ENCODE data around the gene CHST8.
A peak's percentile ranks its signal among the peaks of the same experiment; 100 is the strongest.

Gene CHST8

GRCh38 chr19:33798681-33799111 lies 176.9 kb downstream of the CHST8 start:
- peak overlapping the region; percentile 14; the same call in 1 of the 2 replicates for H3K27ac ChIP-seq (ENCODE audit: low read depth, low read length)
- H3K27me3 ChIP-seq (ENCODE audit: control insufficient read depth, insufficient read depth, low read length): no peaks in the 10 kb centered on the region
- peak overlapping the region; percentile 97 for H3K4me3 ChIP-seq (ENCODE audit: low read depth, low read length)
- peaks cover 27% of the 10 kb centered on the region for H3K4me1 ChIP-seq (ENCODE audit: control insufficient read depth, insufficient read depth, low read length)
- peak overlapping the region; percentile 79 for H3K9ac ChIP-seq (ENCODE audit: low read length)
- peaks cover 34% of the 10 kb centered on the region for H3K36me3 ChIP-seq (ENCODE audit: control insufficient read depth, insufficient read depth, low read length)
- H3K9me3 ChIP-seq (ENCODE audit: control insufficient read depth, insufficient read depth, low read depth, low read length): no peaks in the 10 kb centered on the region

DNA sequence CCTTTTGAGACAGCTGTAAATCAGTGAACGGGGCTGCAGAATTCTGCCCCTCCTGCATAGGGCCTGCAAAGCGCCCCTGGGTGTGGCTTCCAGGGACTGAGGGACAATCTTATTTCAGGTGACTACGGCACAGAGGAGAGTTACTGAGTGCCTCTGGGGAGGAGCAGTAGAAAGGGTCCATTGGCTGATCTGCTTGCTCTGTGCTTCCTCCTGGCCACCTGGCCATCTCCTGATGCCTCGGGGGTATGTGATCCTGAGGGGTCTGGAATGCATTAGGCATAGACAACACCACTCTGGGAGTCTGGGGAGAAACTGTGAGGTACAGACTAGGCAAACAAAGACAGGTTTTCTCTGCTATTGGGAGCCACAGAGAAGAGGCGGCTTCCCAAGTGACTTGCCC lies 177.7 kb downstream of the CHST8 start:
- H3K27ac ChIP-seq (ENCODE audit: low read depth, low read length): no peak overlapping the region
- no peaks in the 10 kb centered on the region for H3K9me3 ChIP-seq (ENCODE audit: control insufficient read depth, insufficient read depth, low read depth, low read length)
- peak overlapping the region; percentile 97 for H3K4me3 ChIP-seq (ENCODE audit: low read depth, low read length)
- peaks cover 23% of the 10 kb centered on the region for H3K4me1 ChIP-seq (ENCODE audit: control insufficient read depth, insufficient read depth, low read length)
- H3K9ac ChIP-seq (ENCODE audit: low read length): peak overlapping the region; percentile 79
- H3K27me3 ChIP-seq (ENCODE audit: control insufficient read depth, insufficient read depth, low read length): no peaks in the 10 kb centered on the region
- H3K36me3 ChIP-seq (ENCODE audit: control insufficient read depth, insufficient read depth, low read length): peaks cover 42% of the 10 kb centered on the region

DNA sequence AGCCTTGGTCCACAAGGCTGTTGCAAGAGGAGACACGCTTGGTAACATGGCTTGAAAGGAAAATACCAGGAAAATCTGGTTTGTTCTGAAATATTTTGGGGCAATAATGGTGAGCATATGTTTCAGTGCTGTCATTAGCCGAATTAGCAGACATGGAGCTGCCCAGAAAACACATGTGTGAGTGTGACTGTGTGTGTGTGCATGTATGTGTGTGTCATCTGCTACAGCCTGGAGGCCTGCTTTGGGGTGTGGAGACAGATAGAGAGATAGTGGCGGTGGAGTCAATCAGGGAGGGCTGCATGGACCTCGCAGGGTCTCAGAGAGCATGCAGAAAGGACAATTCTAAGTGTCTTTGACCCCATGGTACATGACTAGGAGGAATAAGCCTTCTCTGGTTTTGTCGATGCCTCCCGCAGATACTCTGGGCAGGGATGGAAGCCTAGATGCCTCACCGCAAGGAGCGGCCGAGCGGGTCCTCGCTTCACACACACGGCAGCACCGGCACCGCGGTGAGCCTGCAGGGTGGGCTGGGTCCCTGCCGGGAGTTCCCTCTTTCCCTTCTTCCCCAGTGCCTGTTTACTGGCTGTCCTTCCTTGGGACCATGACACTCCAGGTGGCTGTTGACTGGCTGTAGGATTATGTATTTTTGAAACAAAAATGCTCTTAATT lies 178.4 kb downstream of the CHST8 start:
- Histone ChIP-seq H3K4me3 (ENCODE audit: low read depth, low read length) (peak overlapping the region; percentile 97; the same call in 1 of the 2 replicates), H3K9me3 (ENCODE audit: control insufficient read depth, insufficient read depth, low read depth, low read length) (no peaks in the 10 kb centered on the region), H3K36me3 (ENCODE audit: control insufficient read depth, insufficient read depth, low read length) (peaks cover 49% of the 10 kb centered on the region), H3K27me3 (ENCODE audit: control insufficient read depth, insufficient read depth, low read length) (no peaks in the 10 kb centered on the region), H3K4me1 (ENCODE audit: control insufficient read depth, insufficient read depth, low read length) (peaks cover 19% of the 10 kb centered on the region), H3K27ac (ENCODE audit: low read depth, low read length) (no peak overlapping the region), H3K9ac (ENCODE audit: low read length) (peak overlapping the region; percentile 21)

GRCh38 chr19:33801411-33801810 lies 179.7 kb downstream of the CHST8 start:
- H3K27me3 ChIP-seq (ENCODE audit: control insufficient read depth, insufficient read depth, low read length): no peaks in the 10 kb centered on the region

DNA sequence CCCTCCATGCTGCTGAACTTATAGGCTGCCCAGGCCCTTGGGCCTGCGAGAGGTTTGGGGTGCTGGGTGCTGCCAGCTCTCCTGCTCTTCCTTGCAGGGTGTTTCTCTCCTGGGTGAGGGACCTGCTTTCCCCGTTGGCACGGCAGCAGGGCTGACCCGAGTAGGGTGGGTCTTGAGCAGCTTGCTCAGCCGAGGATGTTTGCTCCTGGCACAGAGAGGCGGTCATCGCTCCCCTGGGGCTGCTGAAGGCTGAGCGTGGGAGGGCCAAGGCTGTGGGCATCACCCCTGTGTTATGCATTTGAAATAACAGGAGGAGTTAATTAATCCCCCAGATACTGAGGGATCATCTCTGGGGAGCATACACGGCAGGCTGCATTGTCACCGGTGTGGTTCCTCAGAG lies 180.2 kb downstream of the CHST8 start:
- Histone ChIP-seq H3K4me1 (ENCODE audit: control insufficient read depth, insufficient read depth, low read length) (peaks cover 19% of the 10 kb centered on the region), H3K27me3 (ENCODE audit: control insufficient read depth, insufficient read depth, low read length) (no peaks in the 10 kb centered on the region), H3K9ac (ENCODE audit: low read length) (no peak overlapping the region), H3K4me3 (ENCODE audit: low read depth, low read length) (no peak overlapping the region), H3K36me3 (ENCODE audit: control insufficient read depth, insufficient read depth, low read length) (peaks cover 67% of the 10 kb centered on the region), H3K9me3 (ENCODE audit: control insufficient read depth, insufficient read depth, low read depth, low read length) (no peaks in the 10 kb centered on the region), H3K27ac (ENCODE audit: low read depth, low read length) (no peak overlapping the region)

More at GRCh38 chr19:33801411-33801810, 179.7 kb downstream of the CHST8 start:
- Histone ChIP-seq H3K9me3 (ENCODE audit: control insufficient read depth, insufficient read depth, low read depth, low read length) (no peaks in the 10 kb centered on the region), H3K27ac (ENCODE audit: low read depth, low read length) (no peak overlapping the region), H3K9ac (ENCODE audit: low read length) (no peak overlapping the region), H3K4me1 (ENCODE audit: control insufficient read depth, insufficient read depth, low read length) (peaks cover 19% of the 10 kb centered on the region), H3K4me3 (ENCODE audit: low read depth, low read length) (no peak overlapping the region), H3K36me3 (ENCODE audit: control insufficient read depth, insufficient read depth, low read length) (peaks cover 61% of the 10 kb centered on the region)

GRCh38 chr19:33802801-33803200 lies 181.0 kb downstream of the CHST8 start:
- H3K36me3 ChIP-seq (ENCODE audit: control insufficient read depth, insufficient read depth, low read length): peaks cover 72% of the 10 kb centered on the region
- no peak overlapping the region for H3K9ac ChIP-seq (ENCODE audit: low read length)
- no peaks in the 10 kb centered on the region for H3K9me3 ChIP-seq (ENCODE audit: control insufficient read depth, insufficient read depth, low read depth, low read length)
- no peak overlapping the region for H3K4me3 ChIP-seq (ENCODE audit: low read depth, low read length)
- H3K4me1 ChIP-seq (ENCODE audit: control insufficient read depth, insufficient read depth, low read length): peaks cover 19% of the 10 kb centered on the region
- no peaks in the 10 kb centered on the region for H3K27me3 ChIP-seq (ENCODE audit: control insufficient read depth, insufficient read depth, low read length)
- no peak overlapping the region for H3K27ac ChIP-seq (ENCODE audit: low read depth, low read length)

DNA sequence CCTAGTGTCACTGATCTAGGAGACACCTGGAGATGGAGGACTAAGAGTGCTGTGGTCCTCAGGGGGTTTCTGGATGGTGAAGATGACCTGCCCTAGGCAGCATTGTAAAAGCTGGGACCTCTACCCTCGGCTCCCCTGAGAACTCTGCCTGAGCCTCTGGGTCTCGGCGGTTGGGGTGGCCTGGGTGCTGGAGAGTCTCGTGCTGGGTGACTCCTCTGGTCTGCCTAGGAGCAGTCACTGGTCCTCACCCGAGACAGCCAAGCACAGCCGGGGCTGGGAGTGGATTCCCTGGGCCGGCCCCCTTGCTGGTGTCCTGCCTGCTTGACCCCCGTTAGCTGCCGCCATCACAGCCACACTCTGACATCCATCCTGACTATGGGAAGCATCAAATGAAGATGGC lies 181.6 kb downstream of the CHST8 start:
- Histone ChIP-seq H3K36me3 (ENCODE audit: control insufficient read depth, insufficient read depth, low read length) (peaks cover 78% of the 10 kb centered on the region), H3K27me3 (ENCODE audit: control insufficient read depth, insufficient read depth, low read length) (no peaks in the 10 kb centered on the region), H3K4me3 (ENCODE audit: low read depth, low read length) (no peak overlapping the region), H3K9ac (ENCODE audit: low read length) (no peak overlapping the region), H3K27ac (ENCODE audit: low read depth, low read length) (no peak overlapping the region), H3K4me1 (ENCODE audit: control insufficient read depth, insufficient read depth, low read length) (peaks cover 19% of the 10 kb centered on the region), H3K9me3 (ENCODE audit: control insufficient read depth, insufficient read depth, low read depth, low read length) (no peaks in the 10 kb centered on the region)

- Histone ChIP-seq H3K4me1 (ENCODE audit: control insufficient read depth, insufficient read depth, low read length) (peaks cover 13% of the 10 kb centered on the region), H3K9me3 (ENCODE audit: control insufficient read depth, insufficient read depth, low read depth, low read length) (no peaks in the 10 kb centered on the region), H3K27me3 (ENCODE audit: control insufficient read depth, insufficient read depth, low read length) (no peaks in the 10 kb centered on the region), H3K4me3 (ENCODE audit: low read depth, low read length) (no peak overlapping the region), H3K9ac (ENCODE audit: low read length) (no peak overlapping the region), H3K36me3 (ENCODE audit: control insufficient read depth, insufficient read depth, low read length) (peaks cover 82% of the 10 kb centered on the region), H3K27ac (ENCODE audit: low read depth, low read length) (no peak overlapping the region)
These were observed 182.5 kb downstream of the CHST8 start for GRCh38 chr19:33804021-33804799.

DNA sequence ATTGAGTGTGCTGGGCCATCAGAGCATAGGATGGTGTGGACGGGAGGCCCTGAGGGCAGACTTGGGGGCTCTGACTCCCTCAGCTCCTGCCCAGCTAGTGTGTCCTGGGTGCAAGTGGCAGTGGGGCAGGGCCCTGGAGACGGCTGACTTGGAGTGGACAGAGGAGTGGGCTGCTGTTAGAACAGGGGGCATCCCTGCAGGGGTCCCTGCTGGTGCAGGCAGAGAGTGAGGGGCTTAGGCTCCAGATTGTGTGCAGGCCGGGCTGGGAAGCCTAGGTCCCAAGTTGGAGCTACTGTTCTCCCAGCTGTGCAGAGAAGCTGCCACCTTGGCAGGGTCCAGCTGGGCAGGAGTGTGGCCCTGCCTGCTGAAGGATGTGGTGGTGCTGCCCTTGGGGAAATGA lies 183.6 kb downstream of the CHST8 start:
- Histone ChIP-seq H3K27ac (ENCODE audit: low read depth, low read length) (no peak overlapping the region), H3K27me3 (ENCODE audit: control insufficient read depth, insufficient read depth, low read length) (no peaks in the 10 kb centered on the region), H3K9me3 (ENCODE audit: control insufficient read depth, insufficient read depth, low read depth, low read length) (no peaks in the 10 kb centered on the region), H3K4me3 (ENCODE audit: low read depth, low read length) (no peak overlapping the region), H3K9ac (ENCODE audit: low read length) (no peak overlapping the region), H3K36me3 (ENCODE audit: control insufficient read depth, insufficient read depth, low read length) (peaks cover 86% of the 10 kb centered on the region), H3K4me1 (ENCODE audit: control insufficient read depth, insufficient read depth, low read length) (peaks cover 2% of the 10 kb centered on the region; the same call in 1 of the 2 replicates)

GRCh38 chr19:33805840-33806433 lies 184.2 kb downstream of the CHST8 start:
- no peaks in the 10 kb centered on the region for H3K4me1 ChIP-seq (ENCODE audit: control insufficient read depth, insufficient read depth, low read length)
- H3K4me3 ChIP-seq (ENCODE audit: low read depth, low read length): no peak overlapping the region
- no peaks in the 10 kb centered on the region for H3K9me3 ChIP-seq (ENCODE audit: control insufficient read depth, insufficient read depth, low read depth, low read length)
- peaks cover 86% of the 10 kb centered on the region for H3K36me3 ChIP-seq (ENCODE audit: control insufficient read depth, insufficient read depth, low read length)
- H3K27me3 ChIP-seq (ENCODE audit: control insufficient read depth, insufficient read depth, low read length): no peaks in the 10 kb centered on the region
- no peak overlapping the region for H3K9ac ChIP-seq (ENCODE audit: low read length)
- no peak overlapping the region for H3K27ac ChIP-seq (ENCODE audit: low read depth, low read length)

DNA sequence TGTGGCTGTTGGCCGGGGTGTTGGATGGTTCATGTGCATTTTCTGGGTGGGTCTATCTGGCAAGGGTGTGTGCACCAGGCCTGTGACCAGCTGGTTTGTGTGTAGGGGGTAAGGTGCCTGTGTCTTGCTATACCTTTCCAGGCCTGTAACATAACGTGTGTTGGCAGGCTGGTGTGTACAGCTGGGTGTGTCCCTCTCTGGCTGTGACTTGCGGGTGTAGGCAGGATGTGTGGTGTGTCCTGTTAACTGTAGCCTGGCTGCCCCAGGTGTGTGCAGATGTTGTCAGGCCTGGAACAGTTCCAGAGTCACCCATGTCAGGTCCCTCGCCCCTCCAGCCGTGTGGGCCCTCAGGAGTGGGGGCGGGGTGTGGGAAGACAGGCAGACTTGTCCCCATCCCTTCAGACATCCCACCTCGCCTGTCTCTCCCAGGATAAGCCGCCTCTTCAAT lies 184.7 kb downstream of the CHST8 start:
- H3K4me1 ChIP-seq (ENCODE audit: control insufficient read depth, insufficient read depth, low read length): no peaks in the 10 kb centered on the region
- no peaks in the 10 kb centered on the region for H3K27me3 ChIP-seq (ENCODE audit: control insufficient read depth, insufficient read depth, low read length)
- H3K36me3 ChIP-seq (ENCODE audit: control insufficient read depth, insufficient read depth, low read length): peaks cover 85% of the 10 kb centered on the region
- H3K9me3 ChIP-seq (ENCODE audit: control insufficient read depth, insufficient read depth, low read depth, low read length): no peaks in the 10 kb centered on the region
- H3K9ac ChIP-seq (ENCODE audit: low read length): no peak overlapping the region
- no peak overlapping the region for H3K27ac ChIP-seq (ENCODE audit: low read depth, low read length)
- no peak overlapping the region for H3K4me3 ChIP-seq (ENCODE audit: low read depth, low read length)

Data from HUES6 (cell line).